Epidermal melanocyte (primary cell): Measurements from ENCODE around the gene CDC42EP3.

Source experiments
- DNase-seq: peaks from one replicate; pipeline ENCODE4 v3.0.0; 2011; ENCODE audit warnings: low spot score; ENCODE audit not compliant: insufficient read length

CDC42EP3 gene

GRCh38 chr2:37656512-37657423, 14.7 kb downstream of the CDC42EP3 start:
- no peak for DNase-seq

GRCh38 chr2:37654932-37655841, 16.3 kb downstream of the CDC42EP3 start:
- DNase-seq, result no peak

- no peak for DNase-seq
These were observed 17.0 kb downstream of the CDC42EP3 start for GRCh38 chr2:37654419-37654818.

- no peak for DNase-seq
These were observed 17.6 kb downstream of the CDC42EP3 start for GRCh38 chr2:37653805-37654378.

- DNase-seq, result no peak
These were observed 18.3 kb downstream of the CDC42EP3 start for GRCh38 chr2:37653093-37653492.

- DNase-seq, result no peak
These were observed 19.2 kb downstream of the CDC42EP3 start for GRCh38 chr2:37652199-37652640.

- no peak for DNase-seq
These were observed 20.8 kb downstream of the CDC42EP3 start for GRCh38 chr2:37650548-37651093.

- no peak for DNase-seq
These were observed 21.9 kb downstream of the CDC42EP3 start for GRCh38 chr2:37649518-37649917.

GRCh38 chr2:37648331-37649011, 23.0 kb downstream of the CDC42EP3 start:
- no peak for DNase-seq

GRCh38 chr2:37647971-37648330, 23.5 kb downstream of the CDC42EP3 start:
- no peak for DNase-seq

- no peak for DNase-seq
These were observed 25.6 kb downstream of the CDC42EP3 start for GRCh38 chr2:37645836-37646235.

- no peak for DNase-seq
These were observed 26.1 kb downstream of the CDC42EP3 start for GRCh38 chr2:37645362-37645761.

- DNase-seq, result no peak
These were observed 27.3 kb downstream of the CDC42EP3 start for GRCh38 chr2:37644191-37644590.

- DNase-seq, result no peak
These were observed 27.7 kb downstream of the CDC42EP3 start for GRCh38 chr2:37643730-37644078.

- no peak for DNase-seq
These were observed 28.3 kb downstream of the CDC42EP3 start for GRCh38 chr2:37642907-37643729.

GRCh38 chr2:37641582-37642171, 29.8 kb downstream of the CDC42EP3 start:
- no peak for DNase-seq

- no peak for DNase-seq
These were observed 31.8 kb downstream of the CDC42EP3 start for GRCh38 chr2:37639631-37640030.

GRCh38 chr2:37638973-37639372, 32.5 kb downstream of the CDC42EP3 start:
- DNase-seq, result no peak

GRCh38 chr2:37637985-37638384, 33.5 kb downstream of the CDC42EP3 start:
- DNase-seq, result no peak
